T-helper 9 cell (primary cell): Measurements from ENCODE around the gene REN.

Experiments
- DNase-seq: peaks from one replicate; pipeline ENCODE4 v3.0.0-alpha.2; 2020
- total RNA-seq, 2 donors: gene quantifications; one replicate each; lab custom pipeline; 2026; lab: John Stamatoyannopoulos, UW

Gene REN
- total RNA-seq = 0 reads per million in 2 donors

- no peak for DNase-seq
Observed at GRCh38 chr1:204166219-204166618, at the start of gene REN. REN (minus strand) TSS chr1:204166337; CDS start chr1:204166293, 44 bp downstream.

DNA sequence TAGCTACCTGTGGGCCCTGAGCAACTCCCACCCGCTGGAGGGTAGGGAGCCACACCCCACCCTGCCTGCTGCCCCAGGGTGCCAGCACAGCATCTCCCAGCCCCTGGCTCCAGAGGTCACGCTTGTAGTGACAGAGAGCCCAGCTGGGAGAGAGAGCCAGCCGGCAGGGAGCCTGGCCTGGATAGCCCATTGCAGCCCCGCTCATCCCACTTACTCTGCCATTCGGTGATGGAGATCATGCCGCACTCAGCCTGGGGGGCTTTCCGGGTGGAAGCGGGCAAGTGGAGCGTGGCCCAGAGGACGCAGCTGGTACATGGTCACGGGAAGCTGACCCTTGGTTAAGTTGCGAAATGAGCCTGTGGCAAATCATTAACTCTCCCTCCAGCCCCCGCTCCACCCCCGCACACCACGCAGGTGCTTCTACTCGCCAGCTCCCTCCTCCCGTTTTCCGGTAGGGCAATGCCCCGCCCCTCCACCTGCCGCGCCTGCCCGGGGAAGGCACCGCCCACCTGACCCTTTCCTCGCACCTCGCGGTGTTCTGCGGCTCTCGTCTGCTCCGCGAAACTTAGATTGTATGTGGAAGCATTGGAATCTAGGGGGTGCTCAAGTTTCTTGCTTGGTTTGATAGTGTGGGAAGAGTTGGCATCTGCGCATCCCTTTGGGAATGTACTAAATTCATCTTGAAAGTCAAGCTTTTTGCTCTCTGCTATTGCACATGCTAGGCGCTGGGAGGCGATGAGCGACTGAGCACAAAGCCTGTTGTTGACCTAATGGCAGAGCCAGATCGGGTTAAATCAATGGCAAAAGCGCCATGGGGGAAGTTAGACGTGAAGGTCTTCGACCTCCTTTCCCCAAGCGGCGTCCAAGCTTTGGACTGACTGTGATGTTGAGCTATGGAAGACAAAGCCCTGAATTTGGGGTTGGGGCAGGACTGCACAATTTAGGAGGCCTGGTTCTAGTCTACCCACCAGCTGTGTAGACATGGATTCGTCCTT is 47.8 kb upstream of the REN start, which contains the start of gene GOLT1A:
GOLT1A (minus strand) TSS at position 321 of the 995 bp plus-strand sequence; CDS start at position 239, 82 bp downstream.
- no peak for DNase-seq

DNA sequence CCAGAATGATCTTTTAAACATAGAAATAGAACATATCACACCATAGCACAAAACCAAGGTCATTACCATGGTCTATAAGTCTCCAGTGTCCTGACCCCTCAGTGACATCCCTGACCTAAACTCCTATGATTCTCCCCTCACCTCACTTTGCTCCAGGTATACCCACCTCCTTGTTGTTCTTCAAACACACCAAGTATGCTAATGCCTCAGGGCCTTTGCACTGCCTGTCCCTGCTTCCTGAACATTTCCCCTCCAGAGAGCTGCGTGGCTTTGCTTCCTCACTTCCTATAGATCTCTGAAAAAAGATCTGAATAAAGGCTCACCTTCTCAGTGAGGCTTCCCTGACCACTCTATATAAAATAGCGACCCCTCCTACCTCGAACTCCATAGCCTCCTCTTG is 46.6 kb upstream of the REN start:
- no peak for DNase-seq

DNA sequence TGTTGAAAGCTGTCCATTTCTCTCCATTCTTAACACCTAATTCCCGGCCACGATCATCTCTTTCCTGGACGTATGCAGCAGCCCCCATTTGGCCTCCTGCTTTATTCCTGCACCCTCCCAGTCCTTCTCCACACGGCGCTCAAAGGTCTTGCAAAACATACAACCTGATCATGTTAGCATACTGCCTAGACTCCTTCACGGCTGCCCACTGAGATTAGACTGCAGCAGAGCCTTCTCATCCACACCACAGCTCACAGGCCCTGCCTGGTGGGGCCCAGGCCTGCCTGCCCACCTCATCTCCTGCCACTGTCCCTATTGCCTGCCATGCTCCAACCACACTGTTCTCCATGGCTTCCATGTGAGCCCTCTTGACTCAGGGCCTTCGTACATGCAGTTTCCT is 44.9 kb upstream of the REN start:
- DNase-seq = no peak

- peak; percentile 72 for DNase-seq
Observed at GRCh38 chr1:204207136-204207616, 41.0 kb upstream of the REN start.

- no peak for DNase-seq
Observed at GRCh38 chr1:204206121-204206520, 40.0 kb upstream of the REN start.

GRCh38 chr1:204205486-204205885 is 39.3 kb upstream of the REN start:
- no peak for DNase-seq

GRCh38 chr1:204204944-204205343 is 38.8 kb upstream of the REN start:
- DNase-seq = no peak

DNA sequence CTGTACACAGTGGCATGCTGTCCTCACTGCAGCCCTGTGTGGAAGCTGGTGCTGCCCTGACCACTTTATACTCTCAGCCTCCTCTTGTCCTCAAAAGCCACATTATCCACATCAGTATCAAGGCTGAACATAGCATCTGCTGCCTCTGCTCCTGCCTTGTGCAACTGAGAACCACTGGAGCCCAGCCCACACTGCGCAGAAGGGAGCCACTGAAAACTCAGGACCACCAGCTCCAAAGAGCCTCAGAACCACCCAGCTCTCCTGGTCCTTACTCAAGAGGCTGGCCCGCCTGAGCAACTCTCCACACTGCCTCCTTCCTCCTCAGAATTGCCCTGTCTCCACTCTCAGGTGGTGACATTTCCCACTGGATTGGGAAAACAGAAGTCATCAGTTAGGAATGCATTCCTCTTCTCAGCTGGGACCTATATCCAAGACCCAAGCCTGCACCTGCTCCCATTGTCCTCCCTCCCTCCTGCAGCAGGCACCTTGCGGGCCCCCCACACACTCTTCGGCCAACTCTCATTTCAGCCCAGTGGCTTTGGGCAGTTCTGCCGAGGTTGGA is 37.1 kb upstream of the REN start:
- DNase-seq = no peak

GRCh38 chr1:204202481-204202880 is 36.3 kb upstream of the REN start:
- DNase-seq = no peak

- DNase-seq = no peak
Observed at GRCh38 chr1:204201348-204202040, 35.4 kb upstream of the REN start.

DNA sequence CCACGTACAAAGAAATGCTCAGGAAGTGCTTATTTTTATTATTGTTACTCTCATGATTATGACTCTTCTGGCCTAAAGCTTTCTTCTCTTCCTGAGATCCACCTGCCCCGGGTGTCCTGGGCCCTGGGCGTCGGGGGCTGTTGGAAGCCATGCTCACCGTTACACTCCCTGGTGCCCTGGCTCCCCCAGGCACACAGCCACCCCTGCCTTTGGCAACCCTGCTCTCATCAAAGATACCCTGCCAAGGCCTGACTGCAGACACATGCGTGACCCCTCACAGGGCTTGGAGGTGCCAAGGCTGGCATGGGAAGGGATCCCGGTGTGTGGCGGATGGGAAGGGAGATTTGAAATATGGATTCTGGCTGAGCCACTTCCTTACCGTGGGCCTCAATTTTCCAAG is 33.4 kb upstream of the REN start:
- no peak for DNase-seq

DNA sequence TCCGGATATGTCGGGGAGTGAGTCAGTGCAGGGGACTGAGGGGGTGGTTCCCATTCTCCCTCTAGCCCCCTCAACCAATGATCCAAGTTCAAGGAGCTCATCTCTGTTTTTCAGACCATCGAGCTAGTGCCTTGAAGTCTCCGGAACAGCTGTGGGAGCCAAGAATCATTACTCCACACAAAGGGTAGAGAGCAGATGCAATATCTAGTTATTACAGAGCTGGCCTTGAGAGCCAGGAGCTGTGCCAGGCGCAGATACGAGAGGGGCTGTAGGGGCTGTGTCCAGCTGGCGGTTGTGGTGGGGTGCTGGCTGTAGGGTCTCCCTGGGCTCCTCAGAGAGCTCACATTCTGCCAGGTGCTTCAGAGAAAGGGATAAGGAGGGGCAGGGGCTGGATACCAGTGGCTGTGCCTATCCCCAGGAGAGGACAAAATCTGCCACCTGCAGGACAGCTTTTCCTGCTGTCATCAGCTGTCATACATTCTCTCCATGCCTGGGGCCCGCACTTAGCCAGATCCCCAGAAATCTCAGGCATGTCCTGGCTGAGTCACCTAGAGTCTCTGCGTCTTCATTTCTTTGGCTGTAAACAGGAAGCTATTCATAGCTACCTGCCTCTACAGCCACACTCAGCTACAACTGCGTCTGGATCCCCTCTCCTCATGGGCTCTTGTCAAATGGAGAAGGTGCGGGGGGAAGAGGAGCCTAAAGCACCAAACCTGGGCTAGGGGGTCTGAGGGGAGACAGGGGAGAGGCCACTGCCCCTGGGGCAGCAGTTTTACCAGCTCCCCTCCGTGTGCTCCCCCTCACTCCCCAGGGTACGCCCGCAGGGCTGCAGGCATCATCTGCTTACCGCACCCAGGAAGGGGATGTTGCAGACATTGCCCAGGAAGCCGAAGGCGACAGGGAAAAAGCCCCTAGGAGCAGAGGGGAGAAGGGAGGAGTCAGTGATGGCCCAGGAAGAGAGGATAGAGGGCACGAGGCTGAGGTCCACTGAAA is 32.5 kb upstream of the REN start:
- DNase-seq = no peak

DNA sequence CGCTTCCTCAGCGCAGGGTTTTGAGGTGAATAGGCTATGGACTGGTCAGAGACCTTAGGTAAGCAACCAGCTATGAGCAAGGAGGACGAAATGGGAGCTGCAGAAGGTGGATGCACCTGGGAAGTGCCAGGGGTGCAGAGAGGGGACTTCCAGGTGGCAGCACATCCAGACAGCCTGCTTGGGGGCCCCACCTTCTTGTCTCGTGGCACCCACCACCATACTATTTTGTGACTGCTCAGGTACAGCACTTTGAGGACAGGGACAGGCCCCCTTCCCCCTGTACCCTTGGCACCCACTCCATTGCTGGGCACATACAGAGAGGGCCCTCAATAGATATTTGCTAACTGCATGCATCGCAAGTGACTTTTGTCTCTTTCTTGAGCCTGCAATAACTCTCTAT is 30.9 kb upstream of the REN start:
- no peak for DNase-seq

DNA sequence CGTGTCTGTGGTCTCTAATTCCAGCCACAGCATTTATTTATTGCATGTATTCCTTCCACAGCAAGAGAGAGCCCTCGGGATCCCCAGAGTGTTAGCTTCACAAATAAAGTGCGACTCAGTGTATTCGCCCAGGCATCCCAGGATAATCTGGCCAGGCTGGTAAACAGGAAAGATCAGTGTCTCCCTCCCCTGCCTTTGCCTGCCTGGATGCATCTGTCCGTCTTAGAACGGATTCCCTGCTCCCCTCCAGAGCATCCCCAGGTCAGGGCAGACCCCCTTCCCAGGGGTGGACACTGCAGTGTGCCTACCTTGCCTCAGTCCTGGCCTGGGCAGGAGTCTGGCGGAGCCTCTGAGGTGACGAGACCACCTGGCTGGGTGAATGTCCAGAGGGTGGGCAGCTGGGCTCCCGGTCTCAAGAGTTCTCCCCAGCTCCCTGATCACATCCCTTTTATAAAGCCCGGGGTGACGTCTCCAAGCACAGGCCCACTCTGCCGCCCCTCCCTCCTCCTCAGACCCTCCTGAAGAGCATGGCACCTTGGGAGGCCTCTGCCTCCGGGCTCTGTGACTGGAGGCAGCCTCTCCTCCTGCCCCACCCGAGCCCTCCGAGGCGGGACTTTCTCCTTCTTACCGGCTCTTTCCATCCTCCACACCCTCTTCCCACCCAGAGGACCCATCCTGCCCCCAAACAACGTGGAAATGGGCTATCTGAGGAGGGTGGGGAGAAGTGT is 30.1 kb upstream of the REN start, which contains the start of gene KISS1:
KISS1 (minus strand) TSS at position 424 of the 728 bp plus-strand sequence. CDS start 3,615 bp downstream, outside the sequence.
- DNase-seq = no peak

GRCh38 chr1:204194771-204195170 is 28.6 kb upstream of the REN start:
- no peak for DNase-seq

- no peak for DNase-seq
Observed at GRCh38 chr1:204194080-204194479, 27.9 kb upstream of the REN start.

GRCh38 chr1:204192589-204193352 is 26.6 kb upstream of the REN start:
- DNase-seq = no peak

- DNase-seq = no peak
Observed at GRCh38 chr1:204192046-204192445, 25.9 kb upstream of the REN start.

DNA sequence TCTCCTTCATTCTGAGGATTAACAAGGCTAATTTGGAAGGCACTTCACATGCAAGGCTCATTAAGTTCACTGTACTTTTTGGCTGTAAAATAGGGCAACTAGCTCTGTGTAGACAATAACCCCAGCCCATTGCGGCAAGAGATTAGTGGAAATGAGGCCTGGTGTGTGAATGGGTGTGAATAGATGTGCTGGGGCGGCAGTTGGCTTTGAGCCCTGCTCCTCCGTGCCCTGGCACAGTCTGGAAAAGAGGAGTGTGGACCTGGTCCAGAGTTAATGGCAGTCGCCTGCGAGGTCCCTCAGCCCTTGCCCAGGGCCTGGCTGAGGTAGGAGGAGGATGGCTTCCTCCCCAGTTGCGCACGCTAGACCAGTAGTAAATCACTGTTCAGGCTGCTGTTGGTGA is 25.3 kb upstream of the REN start:
- no peak for DNase-seq
